HG02884 (cell line): ENCODE data around the gene KRT4.
"Not testable (repeated sequence)": the region's sequence is repeated elsewhere in the genome, so short reads cannot be mapped to it uniquely, and the experiment has no call there.

Experiments
- ATAC-seq: cut with Tn5 transposase; IDR thresholded peaks from one replicate; pipeline ENCODE4 v1.9.1; 2021; ENCODE audit warnings: mild to moderate bottlenecking, moderate library complexity; ENCODE audit not compliant: unreplicated experiment

The KRT4 gene

DNA sequence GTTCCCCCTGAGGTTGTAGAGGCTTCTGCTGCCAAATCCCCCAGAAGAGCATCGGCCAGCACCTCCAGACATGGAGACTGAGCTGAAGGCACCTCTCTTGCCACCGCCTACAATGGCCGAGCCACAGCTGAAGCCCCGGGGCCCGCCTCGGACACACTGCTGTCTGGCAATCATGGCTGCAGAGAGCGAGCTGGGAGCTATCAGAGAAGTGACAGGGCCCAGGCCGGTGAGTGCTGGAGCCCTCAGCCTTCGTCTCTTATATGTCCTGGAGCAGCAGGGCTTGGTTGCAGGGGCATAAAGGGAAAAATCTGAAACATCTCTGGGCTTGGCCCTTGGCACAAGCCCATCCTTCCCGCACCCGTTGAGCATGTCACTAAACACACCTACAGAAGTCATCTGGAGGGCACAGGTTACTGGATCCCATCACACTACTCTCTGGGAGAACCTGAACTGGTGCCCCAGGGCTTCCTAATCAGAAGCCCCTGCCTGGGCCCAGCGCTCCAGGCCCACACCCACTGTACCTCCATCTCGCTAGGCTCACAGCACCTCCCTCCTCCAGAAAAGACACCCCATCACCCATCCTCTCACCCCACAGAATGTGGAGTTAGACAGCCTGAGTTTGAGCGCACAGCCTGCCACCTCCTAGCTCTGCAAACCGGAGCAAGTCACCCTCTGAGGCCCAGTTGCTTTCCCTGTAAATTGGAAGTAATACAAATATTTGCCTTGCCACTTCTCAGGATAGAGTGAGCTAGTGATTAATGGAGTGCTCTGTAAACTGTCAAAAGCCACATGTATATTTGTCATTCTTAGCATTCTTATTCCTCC, at the start of gene KRT4:
KRT4 (minus strand) TSS at position 232 of the 825 bp plus-strand sequence; CDS start at position 174, 58 bp downstream.
- no peak for ATAC-seq

- no peak for ATAC-seq
Observed at GRCh38 chr12:52862023-52862422, 48.1 kb upstream of the KRT4 start.

- ATAC-seq, result no peak
Observed at GRCh38 chr12:52861511-52861910, 47.6 kb upstream of the KRT4 start.

DNA sequence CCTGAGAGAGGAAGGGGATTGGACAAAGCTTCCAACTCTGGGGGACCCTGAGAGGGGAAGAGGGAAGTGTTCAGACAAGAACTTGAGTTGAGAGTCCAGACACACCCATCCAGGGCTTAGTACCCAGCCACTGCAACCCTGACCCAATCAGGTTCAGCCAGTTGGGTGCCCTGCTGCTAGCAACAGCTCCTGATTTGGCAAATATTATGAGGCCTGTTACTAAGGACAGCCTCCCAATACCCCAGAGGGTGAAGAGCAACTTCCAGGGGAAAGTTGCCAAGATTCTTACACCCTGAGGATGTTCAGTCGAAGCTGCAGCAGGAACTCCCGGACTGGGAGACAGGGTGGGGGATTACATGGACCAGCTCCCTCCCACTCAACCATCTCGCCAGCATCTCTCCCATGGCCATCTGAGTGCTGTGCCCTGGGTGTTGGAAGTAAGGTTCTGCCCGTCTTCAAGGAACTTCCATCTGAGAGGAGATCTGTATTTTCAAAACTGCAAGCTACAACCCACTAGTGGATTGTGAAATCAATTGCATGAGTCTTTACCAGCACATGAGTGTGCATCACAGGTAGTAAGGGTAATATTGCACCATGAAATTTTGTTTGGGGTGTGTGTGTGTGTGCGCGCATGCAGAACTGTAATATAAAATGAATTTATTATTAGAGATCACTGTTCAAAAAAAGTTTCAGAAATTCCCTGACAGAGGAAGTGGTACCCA, 46.3 kb upstream of the KRT4 start:
- ATAC-seq, result no peak

GRCh38 chr12:52857500-52857899, 43.6 kb upstream of the KRT4 start:
- ATAC-seq, result no peak

DNA sequence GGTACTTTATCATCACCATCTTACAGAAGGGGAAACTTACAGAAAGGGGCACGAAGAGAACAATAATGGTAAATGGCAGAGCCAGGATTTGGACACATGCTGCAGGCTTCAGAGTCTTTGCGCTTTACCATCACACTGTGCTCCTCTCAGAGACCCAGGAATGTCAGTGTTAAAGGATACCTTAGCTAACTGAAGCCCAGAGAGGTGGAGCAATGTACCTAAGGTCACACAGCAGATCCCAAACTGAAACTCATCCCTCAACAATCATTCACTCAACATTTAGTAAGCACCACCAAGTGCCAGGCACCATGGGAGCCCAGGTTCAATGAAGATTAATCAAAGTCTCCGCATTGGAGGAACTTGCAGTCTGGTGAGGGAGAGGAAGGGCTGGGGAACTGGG, 42.9 kb upstream of the KRT4 start:
- no peak for ATAC-seq

DNA sequence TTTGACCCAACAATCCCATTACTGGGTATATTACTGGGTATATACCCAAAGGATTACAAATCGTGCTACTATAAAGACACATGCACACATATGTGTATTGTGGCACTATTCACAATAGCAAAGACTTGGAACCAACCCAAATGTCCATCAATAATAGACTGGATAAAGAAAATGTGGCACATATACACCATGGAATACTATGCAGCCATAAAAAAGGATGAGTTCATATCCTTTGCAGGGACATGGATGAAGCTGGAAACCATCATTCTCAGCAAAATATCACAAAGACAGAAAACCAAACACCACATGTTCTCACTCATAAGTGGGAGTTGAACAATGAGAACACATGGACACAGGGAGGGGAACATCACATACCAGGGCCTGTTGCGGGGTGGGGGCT, 42.2 kb upstream of the KRT4 start:
- ATAC-seq, result not testable (repeated sequence)

GRCh38 chr12:52851787-52852186, 37.9 kb upstream of the KRT4 start:
- no peak for ATAC-seq

- ATAC-seq, result no peak
Observed at GRCh38 chr12:52850681-52851080, 36.8 kb upstream of the KRT4 start.

DNA sequence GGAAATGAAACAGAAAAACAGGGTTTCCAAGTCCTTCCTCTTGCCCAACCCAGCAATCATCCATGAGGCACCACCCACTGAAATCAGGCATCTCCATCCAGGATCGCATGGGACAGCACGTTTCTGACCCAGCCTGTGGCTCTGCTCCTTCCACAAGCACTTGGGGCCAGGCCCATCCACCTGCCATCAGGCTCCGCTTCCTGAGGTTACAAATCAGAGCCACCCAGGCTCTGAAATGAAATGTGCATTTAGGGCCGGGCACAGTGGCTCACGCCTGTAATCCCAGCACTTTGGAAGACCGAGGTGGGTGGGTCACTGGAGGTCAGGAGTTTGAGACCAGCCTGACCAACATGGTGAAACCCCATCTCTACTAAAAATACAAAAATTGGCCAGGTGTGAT, 35.6 kb upstream of the KRT4 start:
- ATAC-seq, result no peak

DNA sequence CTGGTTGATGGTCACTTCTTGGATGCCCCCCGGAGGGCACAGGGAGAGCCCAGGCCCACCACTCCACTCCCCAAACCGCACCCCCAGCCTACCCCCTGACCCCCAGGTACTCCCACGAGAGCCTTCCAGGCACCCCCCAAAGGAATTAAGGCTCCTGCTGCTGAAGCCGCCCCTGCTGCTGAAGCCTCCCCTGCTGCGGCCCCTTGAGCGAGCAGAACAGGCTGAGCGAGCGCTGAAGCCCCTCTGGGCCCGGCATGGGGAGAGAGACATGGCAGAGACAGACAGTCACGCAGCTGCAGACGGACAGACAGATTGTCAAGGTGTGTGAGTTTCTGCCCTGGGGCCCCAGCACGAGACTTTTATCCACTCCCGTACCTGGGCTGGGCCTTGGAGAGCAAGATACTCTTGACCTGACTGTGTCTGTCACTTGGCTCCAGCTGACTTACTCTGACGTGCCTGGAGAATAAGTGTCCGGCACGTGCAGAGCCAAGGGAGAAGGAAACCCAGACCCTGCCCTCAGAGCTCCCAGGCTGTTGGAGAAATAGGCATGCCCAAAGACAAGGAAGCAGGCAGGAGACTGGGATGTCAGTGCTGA, 34.8 kb upstream of the KRT4 start, which contains the start of gene KRT78:
KRT78 (minus strand) TSS at position 334 of the 595 bp plus-strand sequence; CDS start at position 270, 64 bp downstream.
- no peak for ATAC-seq

GRCh38 chr12:52847335-52848102, 33.6 kb upstream of the KRT4 start:
- ATAC-seq, result no peak

DNA sequence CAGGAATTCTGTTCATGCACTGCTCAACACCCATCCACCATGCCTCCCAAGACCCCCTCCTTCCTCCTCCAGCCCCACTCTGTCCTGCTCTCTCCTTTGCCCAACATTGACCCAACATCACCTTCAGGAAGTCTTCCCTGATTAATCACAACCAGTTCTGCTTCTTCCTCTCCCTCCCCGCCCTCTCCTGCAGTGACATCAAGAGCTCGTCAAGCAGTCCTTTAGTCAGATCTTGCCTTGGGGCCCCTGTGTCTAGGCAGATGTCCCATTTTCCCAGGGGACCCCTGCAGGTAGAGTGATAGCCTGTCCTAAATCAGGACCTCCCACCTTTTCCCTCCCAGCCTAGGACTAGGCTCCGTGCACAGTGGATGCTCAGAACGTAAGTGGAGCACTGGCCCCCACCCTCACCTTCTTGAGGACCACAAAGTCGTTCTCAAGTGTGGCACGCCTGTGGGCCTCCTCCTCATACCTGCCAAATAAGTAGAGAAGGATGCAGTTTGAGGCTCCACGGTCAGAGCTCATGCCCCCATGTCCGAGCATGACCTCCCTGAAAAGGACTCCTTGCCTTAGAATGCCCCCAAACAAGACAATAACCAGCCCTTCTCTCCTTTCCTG, 32.5 kb upstream of the KRT4 start:
- ATAC-seq, result no peak

- ATAC-seq, result no peak
Observed at GRCh38 chr12:52845946-52846345, 32.0 kb upstream of the KRT4 start.

- ATAC-seq, result no peak
Observed at GRCh38 chr12:52844386-52844785, 30.5 kb upstream of the KRT4 start.

- ATAC-seq, result no peak
Observed at GRCh38 chr12:52839436-52840105, 25.7 kb upstream of the KRT4 start.

- ATAC-seq, result no peak
Observed at GRCh38 chr12:52838609-52839435, 24.9 kb upstream of the KRT4 start.

DNA sequence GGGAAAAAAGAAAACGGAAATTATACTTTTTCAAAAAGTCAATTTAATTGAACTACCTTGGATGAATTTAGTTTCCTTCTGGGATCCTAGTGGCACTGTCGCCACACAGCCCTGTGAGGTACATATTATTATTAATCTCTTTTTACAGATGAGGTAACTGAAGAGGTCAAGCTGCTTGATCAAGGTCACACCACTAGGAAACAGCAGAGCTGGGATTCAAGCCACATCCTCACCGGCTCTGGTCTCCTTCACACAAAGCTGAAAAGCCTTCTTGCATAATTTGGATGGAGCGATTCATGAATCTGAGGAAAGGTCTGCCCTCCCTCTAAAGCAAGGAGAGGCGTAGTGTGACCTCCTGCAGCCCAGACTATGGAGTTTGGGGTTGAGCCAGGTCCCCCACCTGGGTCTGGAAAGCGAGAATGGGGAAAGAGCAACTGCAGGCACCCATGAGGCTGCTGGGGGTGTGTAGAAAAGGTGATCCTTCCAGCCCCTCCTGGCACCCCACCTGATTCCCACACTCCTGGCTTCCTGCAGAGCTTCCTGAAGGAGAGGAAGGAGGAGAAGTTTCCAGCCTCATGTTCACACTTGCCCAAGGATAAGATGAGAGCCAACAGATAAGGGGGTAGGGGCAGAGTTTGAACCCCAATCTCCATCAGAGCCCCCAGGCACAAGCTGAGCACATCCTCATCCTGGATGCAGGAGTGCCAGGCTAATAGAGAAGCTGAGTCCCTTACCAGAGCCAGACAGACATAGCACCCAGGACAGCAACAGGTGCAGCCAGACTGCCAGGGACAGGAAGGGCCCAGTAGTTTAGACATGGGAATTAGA, 24.1 kb upstream of the KRT4 start:
- ATAC-seq, result no peak
